CD4-positive, alpha-beta T cell treated with Interleukin-4 for 1 hour (primary cell): ENCODE measurements around the gene NLGN1.

Experiments
- DNase-seq, 2 donors: peaks; one replicate each; pipeline ENCODE4 v3.0.0-alpha.2; 2020 to 2022

Gene NLGN1

GRCh38 chr3:173863551-173863950 lies 466.0 kb downstream of the NLGN1 start:
- DNase-seq, result no peak

DNA sequence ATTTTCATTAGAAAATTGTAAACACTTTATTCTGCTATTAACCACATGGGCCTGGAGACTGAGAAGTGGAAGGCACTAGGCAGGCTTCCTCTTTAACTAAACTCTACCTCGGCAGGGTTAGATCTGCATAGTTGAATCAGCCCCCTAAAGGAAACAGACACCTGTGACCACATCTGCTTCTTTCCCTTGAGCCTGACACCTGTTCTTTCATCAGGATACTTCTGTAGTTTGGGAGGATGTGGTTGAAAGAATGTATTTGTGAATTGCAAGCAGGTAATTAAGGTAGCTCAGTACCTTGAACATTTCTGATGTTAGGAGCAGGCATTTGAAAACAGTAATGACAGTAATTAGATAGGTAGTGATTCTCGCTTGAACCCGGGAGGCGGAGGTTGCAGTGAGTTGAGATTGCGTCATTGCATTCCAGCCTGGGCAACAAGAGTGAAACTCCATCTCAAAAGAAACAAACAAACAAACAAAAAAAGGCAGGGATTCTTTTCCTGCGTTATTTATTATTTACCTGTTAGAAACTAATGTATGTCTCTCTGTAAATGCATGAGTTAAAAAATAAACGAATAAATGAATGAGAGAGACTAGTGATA lies 468.5 kb downstream of the NLGN1 start:
- DNase-seq, result no peak

DNA sequence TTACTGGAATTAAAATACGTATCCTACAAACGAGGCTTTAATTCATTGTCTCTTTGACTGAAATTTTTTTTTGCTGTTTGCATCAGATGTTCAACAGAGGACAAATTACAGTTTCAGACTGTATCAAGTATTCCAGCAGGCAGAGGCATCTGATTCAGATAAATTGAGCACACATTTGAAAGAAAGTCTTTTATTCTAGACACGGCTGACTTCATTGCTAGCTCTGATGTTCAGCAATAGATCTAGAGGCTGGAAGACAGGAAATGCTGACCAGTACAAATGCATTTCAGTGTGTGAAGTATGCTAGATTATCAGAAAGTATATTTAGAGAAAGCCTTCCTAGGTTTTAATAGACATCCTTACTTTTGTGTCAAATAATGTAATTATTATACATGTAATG lies 472.2 kb downstream of the NLGN1 start:
- DNase-seq, result no peak

DNA sequence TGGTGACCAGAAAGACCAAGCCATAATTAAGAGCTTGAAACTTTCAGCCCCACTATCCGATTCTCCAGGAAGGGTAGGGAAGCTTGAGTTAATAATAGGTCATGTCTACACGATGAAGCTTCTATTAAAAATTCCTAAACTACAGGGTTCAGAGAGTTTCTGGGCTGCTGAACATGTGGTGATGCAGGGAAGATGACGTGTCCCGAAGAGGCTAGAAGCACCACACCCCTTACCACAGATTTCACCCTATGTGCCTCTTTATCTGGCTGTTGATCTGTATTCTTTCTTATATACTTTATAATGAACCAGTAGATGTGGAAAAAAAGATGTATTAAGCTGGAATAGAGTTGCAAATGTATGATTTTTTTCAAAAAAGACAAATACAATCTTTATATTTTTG lies 473.4 kb downstream of the NLGN1 start:
- DNase-seq, result no peak

DNA sequence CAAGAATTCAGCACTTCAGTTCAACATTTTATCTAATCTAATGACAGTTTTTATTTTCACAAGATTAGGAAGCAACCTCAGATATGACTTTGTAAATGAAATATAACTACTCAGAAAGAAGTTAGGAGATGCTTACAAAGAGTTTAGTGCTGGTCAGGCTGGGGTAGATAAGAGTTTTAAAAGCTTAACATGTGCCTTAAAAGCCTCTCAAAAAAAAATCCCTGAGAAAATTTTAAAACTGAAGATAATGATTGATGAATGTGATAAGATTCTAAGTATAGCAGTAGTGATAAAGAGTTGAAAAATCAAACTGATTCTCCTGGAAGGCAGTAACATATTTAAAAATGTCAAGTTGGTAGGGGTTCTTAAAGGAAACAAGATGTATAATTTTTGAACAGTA lies 478.2 kb downstream of the NLGN1 start:
- DNase-seq, result no peak

DNA sequence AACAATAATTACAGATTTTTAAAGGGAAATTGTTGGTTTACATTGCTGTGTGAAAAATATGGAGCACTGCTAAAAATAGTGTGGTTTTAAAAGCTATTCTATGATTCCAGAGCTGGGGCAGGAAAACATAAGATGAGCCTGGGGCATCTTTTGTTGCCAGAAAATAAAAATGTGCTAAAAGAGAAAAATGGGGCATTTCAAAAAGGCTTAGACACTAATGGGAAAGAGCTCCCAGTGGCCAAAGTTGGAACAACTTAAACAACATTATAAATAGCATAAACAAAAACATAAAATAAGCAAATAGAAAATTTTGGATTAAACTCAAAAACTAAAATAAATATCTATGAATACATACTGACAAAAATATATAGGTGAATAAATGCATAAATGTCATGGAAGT lies 478.9 kb downstream of the NLGN1 start:
- no peak for DNase-seq

DNA sequence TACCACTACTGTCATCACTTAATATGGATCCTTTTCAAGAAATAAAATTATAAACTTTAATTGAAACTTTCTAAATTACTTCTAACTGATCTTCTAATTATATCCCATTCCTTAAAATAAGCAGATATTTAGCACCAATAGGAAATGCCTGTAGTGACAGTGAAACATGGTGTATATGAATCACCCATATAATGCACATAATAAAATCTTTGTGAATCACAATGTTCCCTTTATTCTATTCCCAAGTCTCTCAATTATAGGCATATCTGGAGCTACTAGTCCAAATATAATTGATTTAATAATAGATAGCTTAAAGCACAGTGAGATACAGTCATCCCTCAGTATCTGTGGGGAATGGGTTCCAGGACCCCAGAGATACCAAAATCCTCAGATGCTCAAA lies 490.3 kb downstream of the NLGN1 start:
- DNase-seq, result no peak

GRCh38 chr3:173889596-173889995 lies 492.1 kb downstream of the NLGN1 start:
- no peak for DNase-seq

- no peak for DNase-seq
Observed at GRCh38 chr3:173890091-173890490, 492.5 kb downstream of the NLGN1 start.

DNA sequence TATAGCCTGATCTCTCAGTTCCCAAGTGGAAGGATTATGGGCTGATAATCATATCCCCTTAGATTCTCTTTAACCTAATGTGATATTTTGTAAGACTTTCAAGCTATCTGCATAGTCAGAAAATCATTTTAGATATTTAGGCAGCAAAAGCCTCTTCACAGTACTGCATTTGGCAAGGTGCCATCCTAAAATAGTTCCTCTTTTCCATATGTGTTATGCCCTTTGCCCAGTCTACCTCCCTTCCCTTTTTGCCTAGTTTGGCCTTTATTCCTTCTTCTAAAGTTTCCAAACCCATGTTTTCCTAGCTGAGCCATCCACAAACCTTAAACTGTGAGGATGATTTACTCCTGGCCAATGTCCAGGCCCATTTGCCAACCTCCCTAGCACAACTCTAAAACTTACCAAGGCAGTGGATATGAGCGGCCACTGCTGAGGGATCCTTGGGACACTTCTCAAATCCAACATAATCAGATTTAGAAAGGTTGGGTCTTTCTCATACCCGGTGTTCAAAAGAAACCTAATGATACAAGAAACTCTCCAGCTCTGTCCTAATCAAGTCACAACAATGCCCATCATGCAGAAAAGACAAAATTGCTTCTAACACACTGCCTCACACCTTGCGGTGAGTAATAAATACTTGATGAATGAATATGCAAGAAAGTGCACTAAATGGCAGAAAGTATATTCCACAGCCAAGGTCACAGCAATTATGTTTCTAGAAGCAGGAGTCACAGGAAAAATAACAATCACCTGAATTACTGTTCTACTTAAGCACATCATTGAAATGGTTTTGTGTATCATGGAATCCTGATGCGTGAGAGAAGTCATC lies 493.9 kb downstream of the NLGN1 start:
- DNase-seq, result no peak

DNA sequence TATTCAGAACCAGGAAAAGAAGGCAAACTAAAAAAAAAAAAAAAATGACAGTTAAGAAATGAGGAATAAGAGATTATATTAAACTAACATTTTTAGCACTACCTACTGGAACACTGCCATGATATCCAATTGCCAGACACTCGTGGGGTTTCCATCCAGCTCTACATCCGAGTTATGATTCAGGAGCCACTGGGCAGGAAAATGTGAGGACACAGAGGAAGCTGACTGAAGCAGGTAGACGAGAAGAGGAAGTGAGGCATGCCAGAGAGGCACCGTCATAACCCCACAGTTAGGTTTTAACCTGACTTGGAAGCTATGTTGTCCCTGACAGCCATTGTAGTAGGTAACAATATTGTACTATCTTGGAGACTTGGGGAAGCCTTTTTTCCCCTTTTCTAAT lies 495.0 kb downstream of the NLGN1 start:
- no peak for DNase-seq

- no peak for DNase-seq
Observed at GRCh38 chr3:173893066-173893465, 495.5 kb downstream of the NLGN1 start.

DNA sequence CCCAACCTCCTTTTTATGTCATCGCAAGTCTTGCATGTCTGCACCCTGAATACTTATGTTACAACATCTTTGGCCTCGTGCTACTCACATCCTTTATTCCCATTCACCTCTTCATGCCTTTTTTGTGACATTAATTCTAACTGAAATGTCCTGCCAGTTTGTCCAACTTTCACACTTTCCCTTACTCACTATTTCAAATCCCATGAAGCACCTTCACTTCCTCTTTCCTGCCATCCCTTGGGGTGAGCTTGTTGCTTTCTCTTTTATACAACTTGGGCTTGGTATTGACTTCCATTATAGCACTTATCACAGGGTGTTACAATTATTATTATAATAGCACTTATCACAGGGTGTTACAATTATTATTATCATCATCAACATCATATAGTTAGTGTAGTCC lies 496.3 kb downstream of the NLGN1 start:
- no peak for DNase-seq

DNA sequence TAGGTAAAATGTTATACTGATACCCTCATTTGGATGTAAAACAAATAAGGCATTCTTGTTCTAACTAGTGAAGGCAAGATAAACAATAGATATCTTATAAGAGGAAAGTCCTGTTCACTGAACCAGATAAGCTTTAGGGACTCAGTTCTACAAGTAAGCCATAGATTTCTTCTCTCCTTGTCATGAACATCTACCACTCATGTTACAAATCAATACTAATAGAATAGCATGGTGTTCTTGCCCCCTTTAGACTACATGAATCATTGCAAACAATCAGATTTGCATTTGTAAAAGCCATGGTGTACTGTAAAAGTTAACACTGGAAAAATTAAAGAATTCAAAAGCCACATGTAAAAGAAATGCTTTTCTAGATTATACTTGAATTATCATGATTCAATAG lies 500.1 kb downstream of the NLGN1 start:
- no peak for DNase-seq

GRCh38 chr3:173901649-173902048 lies 504.1 kb downstream of the NLGN1 start:
- DNase-seq, result no peak

GRCh38 chr3:173902401-173902800 lies 504.9 kb downstream of the NLGN1 start:
- no peak for DNase-seq

- no peak for DNase-seq
Observed at GRCh38 chr3:173902871-173903270, 505.3 kb downstream of the NLGN1 start.

DNA sequence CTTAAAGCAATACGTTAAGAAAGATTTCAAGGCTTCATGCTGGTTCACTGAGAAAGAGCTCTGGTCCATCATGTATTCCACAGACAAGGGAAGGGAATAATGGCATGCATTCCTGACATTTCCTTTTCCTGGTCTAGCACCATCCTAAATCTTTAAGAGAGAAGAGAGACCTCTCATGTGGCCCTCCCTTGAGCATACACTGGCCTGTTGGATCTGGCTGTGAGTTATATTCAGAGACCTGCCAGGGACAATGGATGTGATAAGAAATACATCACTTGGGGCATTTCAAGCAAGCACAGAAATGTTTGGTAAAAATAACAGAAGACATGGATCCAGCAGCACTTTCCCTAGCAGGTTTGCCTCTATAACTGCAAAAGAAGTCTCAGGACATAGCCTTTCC lies 507.8 kb downstream of the NLGN1 start:
- DNase-seq, result no peak

DNA sequence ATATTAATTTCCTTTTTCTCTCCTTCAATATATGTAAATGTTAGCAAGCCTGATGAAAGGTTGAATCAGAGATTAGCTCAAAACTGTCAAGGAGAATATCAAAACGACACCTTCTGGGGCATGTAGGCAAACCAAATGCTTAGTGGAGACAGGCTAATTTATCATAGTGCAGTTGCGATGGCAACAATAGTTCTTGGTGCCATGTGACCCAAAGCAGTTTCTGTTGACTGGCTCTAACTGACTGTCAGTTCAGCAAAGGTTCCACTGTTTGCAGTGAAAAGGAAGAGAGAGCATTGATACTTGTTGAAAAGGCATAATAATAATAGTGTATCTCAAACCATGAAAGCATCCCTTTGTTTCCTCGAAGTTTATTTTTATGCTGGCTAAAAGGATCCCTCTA lies 513.9 kb downstream of the NLGN1 start:
- no peak for DNase-seq

DNA sequence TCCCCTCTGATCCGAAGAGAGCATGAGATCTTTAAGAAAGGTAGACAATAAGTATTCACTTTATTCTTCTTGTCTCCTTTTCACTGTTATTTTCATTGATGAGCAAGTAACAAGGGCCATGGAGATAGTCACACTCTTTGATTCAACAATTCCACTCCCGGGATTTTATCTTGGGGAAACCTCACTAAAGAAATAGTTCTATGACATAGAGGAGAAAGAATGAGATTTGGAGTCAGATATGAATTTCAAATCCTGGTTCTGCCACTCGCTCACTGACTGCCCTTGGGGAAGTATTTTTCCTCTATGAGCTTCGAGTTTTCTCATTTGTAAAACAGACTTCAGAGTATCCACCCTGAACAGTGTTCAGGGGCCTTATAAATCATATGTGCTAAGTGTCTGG lies 514.6 kb downstream of the NLGN1 start:
- no peak for DNase-seq

GRCh38 chr3:173913397-173913796 lies 515.9 kb downstream of the NLGN1 start:
- no peak for DNase-seq

- no peak for DNase-seq
Observed at GRCh38 chr3:173913974-173914421, 516.5 kb downstream of the NLGN1 start.

DNA sequence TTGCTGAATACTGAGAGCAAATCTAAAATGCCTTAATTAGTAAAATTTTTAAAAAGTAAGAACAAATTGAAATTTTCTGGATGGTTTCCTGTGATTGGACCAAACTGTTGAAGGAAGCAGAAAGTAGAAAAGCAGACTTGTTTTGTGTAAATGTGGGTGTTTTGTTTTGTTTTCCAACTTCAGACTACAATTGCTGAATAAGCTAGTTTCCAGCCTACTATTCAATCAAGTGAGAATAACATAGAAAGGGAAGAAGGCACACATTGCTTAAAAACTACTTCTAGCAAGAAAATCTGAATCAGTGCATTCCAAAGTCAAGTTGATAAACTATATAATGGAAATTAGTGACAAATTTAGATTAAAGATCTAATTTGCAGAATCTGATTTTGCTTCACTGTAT lies 519.3 kb downstream of the NLGN1 start:
- no peak for DNase-seq

- no peak for DNase-seq
Observed at GRCh38 chr3:173920386-173920785, 522.8 kb downstream of the NLGN1 start.

DNA sequence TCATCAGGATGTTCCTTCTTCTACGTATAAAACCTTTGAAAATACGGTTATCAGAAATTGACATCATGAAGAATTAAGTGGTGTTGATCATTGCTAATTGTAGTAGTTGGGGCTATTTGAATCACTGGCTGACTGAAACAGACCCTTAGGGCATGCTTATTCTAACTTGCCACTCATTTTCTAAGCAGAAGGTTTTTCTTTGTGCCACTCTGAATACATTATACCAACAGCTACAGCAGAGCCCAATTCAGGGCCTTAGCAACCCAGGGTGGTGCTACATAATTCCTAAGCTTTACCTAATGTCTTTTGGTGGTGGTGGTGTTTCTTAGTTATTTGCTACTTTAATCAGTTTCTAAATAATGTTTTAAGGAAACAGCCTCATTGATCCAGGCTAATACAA lies 524.2 kb downstream of the NLGN1 start:
- no peak for DNase-seq
